Right ventricle myocardium inferior (tissue), 1 donor: ENCODE measurements around the gene MUL1. TPM values are rescaled to one million over a fixed set of nuclear protein-coding genes. Genes with fewer than 3 reads are reported as not detected.

Source experiments
- ATAC-seq: fragments of 200-7000 bp; cut with Tn5 transposase; one replicate; pipeline ENCODE4 v1.9.1; 2020; ENCODE audit warnings: mild to moderate bottlenecking, moderate library complexity
- DNase-seq: peaks from one replicate; pipeline ENCODE4 v3.0.0; 2021; ENCODE audit errors: missing footprints
- intact Hi-C: fragments of 100-400 bp; cut with DNase I; formaldehyde crosslinking; loops from one replicate; pipeline ENCODE4 v1.11.0; 2022
- long read RNA-seq: library from polyadenylated mRNA; unstranded; transcript quantifications from one replicate; pipeline ENCODE4 v2.0.0, GENCODE V29; 2021
- total RNA-seq: library from RNA; stranded (reverse); fragmentation: NEBNext Ultra II Directional; extraction: Animal tissue kit (Norgen Biotek cat#: 25700); gene quantifications from one replicate; pipeline ENCODE4 v1.2.1, GENCODE V29; 2021
- donor health status: DM: no; HTN: yes; CAD: no; lungs with severe emphysema.

The MUL1 gene, protein sequence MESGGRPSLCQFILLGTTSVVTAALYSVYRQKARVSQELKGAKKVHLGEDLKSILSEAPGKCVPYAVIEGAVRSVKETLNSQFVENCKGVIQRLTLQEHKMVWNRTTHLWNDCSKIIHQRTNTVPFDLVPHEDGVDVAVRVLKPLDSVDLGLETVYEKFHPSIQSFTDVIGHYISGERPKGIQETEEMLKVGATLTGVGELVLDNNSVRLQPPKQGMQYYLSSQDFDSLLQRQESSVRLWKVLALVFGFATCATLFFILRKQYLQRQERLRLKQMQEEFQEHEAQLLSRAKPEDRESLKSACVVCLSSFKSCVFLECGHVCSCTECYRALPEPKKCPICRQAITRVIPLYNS
- total RNA-seq: 44.6 TPM
- long read RNA-seq, transcript MUL1-201 (4 exons, 2,438 nt): major isoform, 54 of 58 reads
- long read RNA-seq, partial matches to known transcripts: 0 of 58 reads
- long read RNA-seq, other reads (novel, unspliced or antisense): 4 of 58 reads

DNA sequence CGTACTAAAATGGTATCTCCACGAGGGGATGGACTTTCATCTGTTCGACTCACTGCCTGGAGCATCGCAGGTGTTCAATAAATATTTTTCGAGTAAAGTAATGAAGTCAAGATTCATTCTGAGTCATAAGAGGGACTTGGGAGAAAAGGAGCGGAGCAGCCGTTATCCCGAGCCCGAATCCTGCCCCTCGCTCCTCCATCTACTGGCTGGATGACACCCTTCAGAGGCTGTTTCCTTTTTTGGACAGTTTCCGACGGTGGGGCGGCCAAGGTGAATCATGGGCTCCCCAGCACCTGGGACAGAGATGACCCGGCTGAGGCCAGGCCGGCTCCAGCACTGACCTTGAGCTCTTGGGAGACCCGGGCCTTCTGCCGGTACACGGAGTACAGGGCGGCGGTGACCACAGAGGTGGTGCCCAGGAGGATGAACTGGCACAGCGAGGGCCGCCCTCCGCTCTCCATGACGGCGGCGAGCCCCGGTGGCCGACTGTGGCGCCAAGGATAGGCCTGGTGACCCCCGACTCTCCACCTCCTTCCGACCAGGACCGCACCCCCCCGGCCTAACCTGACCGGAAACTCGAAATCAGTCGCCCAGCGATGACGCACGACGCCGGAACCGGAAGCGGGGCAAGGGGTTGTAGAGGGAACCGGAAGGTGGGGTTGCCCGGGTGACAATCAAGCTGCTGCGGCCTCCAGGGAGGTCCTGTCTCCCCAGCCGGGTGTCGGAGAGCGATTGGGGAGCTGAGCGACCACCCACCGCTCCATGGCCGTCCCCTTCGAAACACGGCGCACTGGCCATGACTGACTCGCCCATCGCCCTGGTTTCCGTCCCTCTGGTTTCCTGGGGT lies at the start of gene MUL1:
Gene MUL1, minus strand, starts transcription at position 588 of the 847 bp plus-strand sequence. Its CDS starts 127 bp downstream, at position 461.
- peak; percentile 97 for DNase-seq
- ATAC-seq: peak; percentile 98
- intact Hi-C loops: no loop called here

GRCh38 chr1:20555758-20556120 lies 47.8 kb upstream of the MUL1 start:
- no peak for DNase-seq
- intact Hi-C loops: no loop called here
- ATAC-seq: no peak

- peak; percentile 21 for ATAC-seq
- no peak for DNase-seq
- intact Hi-C loops: no loop called here
Measured at GRCh38 chr1:20555025-20555757, 47.2 kb upstream of the MUL1 start.

DNA sequence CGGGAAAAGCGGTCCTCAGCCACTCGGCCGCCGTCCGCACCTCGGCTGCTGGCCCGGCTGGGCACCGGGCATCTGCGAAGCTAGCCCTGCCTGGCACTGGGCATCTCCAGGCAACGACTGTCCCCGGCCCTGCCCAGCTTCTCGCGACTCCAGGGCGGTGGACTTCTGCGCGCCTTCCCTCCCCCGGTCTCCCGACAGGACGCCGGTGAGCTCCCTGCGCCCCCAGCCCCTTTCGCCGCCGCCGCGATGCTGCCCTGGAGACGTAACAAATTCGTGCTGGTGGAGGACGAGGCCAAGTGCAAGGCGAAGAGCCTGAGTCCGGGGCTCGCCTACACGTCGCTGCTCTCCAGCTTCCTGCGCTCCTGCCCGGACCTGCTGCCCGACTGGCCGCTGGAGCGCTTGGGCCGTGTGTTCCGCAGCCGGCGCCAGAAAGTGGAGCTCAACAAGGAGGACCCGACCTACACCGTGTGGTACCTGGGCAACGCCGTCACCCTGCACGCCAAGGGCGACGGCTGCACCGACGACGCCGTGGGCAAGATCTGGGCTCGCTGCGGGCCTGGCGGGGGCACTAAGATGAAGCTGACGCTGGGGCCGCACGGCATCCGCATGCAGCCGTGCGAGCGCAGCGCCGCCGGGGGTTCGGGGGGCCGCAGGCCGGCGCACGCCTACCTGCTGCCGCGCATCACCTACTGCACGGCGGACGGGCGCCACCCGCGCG lies 44.9 kb upstream of the MUL1 start:
- DNase-seq (no peak), ATAC-seq (peak; percentile 8)
- intact Hi-C loops: no loop called here

DNA sequence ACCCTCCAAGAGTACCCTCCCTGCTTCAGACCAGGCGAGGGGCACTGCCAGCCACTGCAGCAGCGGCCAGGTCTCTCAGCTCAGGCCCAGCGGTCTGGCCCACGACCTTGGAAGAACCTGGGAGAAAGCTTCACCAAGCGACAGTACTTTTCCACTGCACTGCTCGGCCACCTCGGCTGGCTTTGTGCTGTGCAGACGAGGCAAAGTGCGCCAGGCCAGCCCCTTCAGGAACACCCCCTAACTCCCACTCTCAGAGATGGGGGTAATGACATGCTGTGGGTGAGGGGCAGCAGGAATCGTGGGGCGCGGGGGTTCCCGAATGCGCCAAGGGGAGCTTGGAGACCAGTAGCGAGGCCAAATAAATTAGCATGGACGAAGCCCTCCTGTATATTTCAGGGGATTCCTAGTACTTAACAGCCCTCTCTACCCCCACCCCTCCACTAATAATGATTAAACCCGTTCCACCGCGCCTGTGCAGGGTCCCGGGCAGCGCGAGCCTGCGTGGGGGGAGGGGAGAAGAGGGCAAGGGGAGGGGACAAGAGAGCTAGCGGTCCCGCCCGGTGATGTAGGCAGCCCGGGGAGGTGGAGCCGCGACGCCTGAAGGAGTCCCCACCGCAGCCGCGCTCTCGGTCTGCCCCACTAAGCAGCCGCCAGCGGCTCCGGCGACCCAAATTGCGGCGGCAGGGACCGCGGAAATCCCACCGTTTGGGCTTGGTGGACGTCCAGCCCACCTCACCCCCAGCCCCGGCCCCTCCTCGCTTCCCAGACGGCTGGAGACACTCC lies 44.2 kb upstream of the MUL1 start, which contains the start of gene FAM43B:
Gene FAM43B, plus strand, starts transcription at position 629 of the 783 bp plus-strand sequence. CDS start 401 bp downstream, outside the sequence.
- intact Hi-C loops: no loop called here
- ATAC-seq: peak; percentile 95
- DNase-seq: peak; percentile 87

- intact Hi-C loops: no loop called here
- ATAC-seq (no peak), DNase-seq (no peak)
Measured at GRCh38 chr1:20551161-20551560, 43.2 kb upstream of the MUL1 start.

DNA sequence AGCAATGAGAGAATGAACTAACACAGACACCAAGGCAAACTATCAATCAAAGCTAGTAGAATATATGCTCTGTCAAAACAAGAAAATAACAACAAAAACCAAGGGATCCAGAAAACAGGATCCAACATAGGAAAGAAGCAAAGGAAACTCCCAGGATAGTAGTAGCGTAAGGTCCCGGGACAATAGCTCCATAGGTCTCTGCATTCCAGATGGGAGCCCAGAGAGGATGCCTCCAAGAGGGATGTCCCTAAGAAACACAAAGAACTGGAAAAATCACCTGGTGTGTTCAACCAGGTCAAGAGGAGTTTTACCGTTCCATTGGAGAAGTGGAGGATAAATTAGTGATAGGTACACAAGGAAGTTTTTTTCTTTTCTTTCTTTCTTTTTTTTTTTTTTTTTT lies 38.7 kb upstream of the MUL1 start:
- ATAC-seq (no peak), DNase-seq (no peak)
- intact Hi-C loops: no loop called here

GRCh38 chr1:20540281-20540680 lies 32.3 kb upstream of the MUL1 start:
- ATAC-seq: no peak
- intact Hi-C loops: no loop called here

DNA sequence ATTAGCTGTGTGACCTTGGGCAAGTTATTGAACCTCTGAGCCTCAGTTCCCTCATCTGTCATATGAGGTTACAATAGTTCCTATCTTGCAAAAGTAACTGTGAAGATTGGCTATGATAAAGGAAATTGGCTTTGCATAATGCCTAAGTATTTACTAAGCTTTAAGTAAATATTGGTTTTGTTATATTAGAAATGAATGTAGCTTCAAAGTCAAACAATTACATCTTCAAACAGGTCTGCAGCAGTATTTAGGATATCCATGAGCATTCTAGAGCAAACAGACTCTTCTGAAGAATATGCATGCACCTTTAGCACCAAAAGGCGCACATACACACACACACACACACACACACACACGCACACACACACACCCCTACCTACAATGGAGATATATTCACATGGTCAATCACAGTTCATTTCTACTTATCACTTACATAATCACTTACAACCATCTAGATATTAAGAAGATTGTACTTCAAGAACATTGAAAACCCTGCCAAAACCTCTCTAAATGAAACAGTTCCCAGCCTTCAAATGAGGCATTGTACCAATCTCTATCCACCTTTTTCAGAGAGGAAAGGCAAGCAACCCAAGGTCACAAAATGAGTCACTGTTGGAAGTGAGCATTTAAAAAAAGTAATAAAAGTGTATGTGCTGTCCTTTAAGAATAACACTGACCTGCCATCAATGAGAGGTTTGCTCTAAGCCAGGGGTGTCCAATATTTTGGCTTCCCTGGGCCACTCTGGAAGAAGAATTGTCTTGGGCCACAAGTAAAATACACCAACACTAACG lies 31.0 kb upstream of the MUL1 start:
- intact Hi-C loops: no loop called here
- ATAC-seq: no peak
- DNase-seq: no peak

More at GRCh38 chr1:20540281-20540680, 32.3 kb upstream of the MUL1 start:
- DNase-seq: no peak

DNA sequence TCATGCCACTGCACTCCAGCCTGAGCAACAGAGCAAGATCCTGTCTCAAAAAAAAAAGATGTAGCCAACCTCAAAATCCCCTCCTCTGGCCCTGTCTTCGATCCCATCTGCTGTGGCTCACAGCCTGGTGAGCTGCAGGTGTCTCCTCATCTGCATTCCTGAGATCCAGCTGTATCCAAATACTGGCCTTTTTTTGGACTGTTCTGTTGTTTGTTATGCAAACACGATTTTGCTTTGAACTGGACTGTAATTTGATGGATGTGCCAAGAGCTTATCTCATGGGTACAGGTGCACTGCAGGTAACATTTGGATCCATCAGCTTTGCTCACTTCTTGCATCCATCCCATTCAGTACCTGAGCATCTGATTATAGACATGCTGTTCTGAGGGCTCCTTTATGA lies 30.3 kb upstream of the MUL1 start:
- intact Hi-C loops: no loop called here
- DNase-seq (no peak), ATAC-seq (no peak)

- intact Hi-C loops: no loop called here
- DNase-seq: no peak
- ATAC-seq: peak; percentile 59
Measured at GRCh38 chr1:20534659-20535417, 26.9 kb upstream of the MUL1 start.

- intact Hi-C loops: no loop called here
- ATAC-seq: no peak
- no peak for DNase-seq
Measured at GRCh38 chr1:20533635-20534034, 25.7 kb upstream of the MUL1 start.

- DNase-seq (no peak), ATAC-seq (no peak)
- intact Hi-C loops: no loop called here
Measured at GRCh38 chr1:20530901-20531300, 22.9 kb upstream of the MUL1 start.

DNA sequence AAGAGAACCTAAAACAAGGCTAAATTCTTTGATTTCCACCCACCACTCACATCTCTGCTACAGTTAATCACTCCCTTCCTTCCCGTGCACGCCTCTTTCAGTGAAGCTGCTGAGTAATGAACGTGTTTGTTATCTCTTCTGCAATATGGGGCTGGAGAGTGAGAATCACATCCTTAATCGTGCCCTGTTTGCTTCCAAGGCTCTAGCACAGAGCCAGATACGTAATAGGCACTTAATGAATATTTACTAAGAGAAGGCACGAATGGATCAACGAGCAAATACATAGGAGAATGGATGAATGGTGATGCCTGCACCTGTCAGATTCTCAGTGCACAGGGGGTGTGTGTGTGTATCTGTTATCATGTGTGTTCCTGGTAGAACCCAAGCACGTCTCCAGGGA lies 22.4 kb upstream of the MUL1 start:
- DNase-seq (no peak), ATAC-seq (no peak)
- intact Hi-C loops: no loop called here

GRCh38 chr1:20528221-20528620 lies 20.3 kb upstream of the MUL1 start:
- DNase-seq (no peak), ATAC-seq (no peak)
- intact Hi-C loops: no loop called here

DNA sequence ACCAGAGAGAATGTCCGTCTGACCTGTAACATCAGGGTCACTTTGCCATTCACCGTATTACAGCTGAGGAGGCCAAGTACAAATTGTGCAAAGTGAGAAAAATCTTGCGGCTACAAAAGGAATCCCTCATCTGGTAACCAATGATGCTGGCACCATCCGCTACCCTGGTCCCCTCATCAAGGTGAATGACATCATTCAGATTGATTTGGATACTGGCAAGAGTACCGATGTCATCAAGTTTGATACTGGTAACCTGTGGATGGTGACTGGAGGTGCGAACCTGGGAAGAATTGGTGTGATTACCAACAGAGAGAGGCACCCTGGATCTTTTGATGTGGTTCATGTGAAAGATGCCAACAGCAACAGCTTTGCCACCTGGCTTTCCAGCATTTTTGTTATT lies 18.3 kb upstream of the MUL1 start:
- intact Hi-C loops: no loop called here
- ATAC-seq: no peak

More for the DNA sequence above, 18.3 kb upstream of the MUL1 start:
- no peak for DNase-seq
